Motor neuron (in vitro differentiated cells): ENCODE data around the gene CFAP46. TPM values are rescaled to one million over a fixed set of nuclear protein-coding genes. Genes with fewer than 3 reads are reported as not detected.
"Not testable (repeated sequence)": the region's sequence is repeated elsewhere in the genome, so short reads cannot be mapped to it uniquely, and the experiment has no call there.

Experiments
- ATAC-seq, 8 experiments: fragments of 200-7000 bp; cut with Tn5 transposase; replicated peaks in 6 of 8; 2 replicates each; pipeline ENCODE4 v1.8.0; 2021; ENCODE audit warnings: mild to moderate bottlenecking in 8 of 8, moderate library complexity in 8 of 8
- H3K27ac ChIP-seq, 2 donors: fragments of 250-450 bp; sonication (Bioruptor Pico); 2 replicates each; pipeline ENCODE4 v1.9.0; 2021; ENCODE audit warnings: antibody characterized with exemption in 2 of 2, mild to moderate bottlenecking in 2 of 2, moderate library complexity in 1 of 2
- H3K4me1 ChIP-seq, 2 donors: fragments of 250-450 bp; sonication (Bioruptor Pico); replicated peaks in 1 of 2; 2 replicates each; pipeline ENCODE4 v1.6.1; 2021; ENCODE audit warnings: antibody characterized with exemption in 2 of 2, mild to moderate bottlenecking in 2 of 2, moderate library complexity in 1 of 2
- H3K4me3 ChIP-seq, 5 donors: fragments of 250-450 bp; sonication (Bioruptor Pico); 2 replicates each; pipeline ENCODE4 v1.9.0; 2021; ENCODE audit warnings: antibody characterized with exemption in 5 of 5, mild to moderate bottlenecking in 5 of 5, moderate library complexity in 4 of 5
- WGBS, 10 experiments: fragments of 450-650 bp; shearing (Covaris generic); methylation state at CpG; one replicate each; pipeline ENCODE4 v1.0.0; 2022; 5-methylcytosine and 5-hydroxymethylcytosine counted together
- in situ Hi-C, 9 experiments: fragments of 400-800 bp; cut with MboI; loops; one replicate each; pipeline ENCODE4 v1.15.0; 2021; ENCODE audit warnings: low sequenced_read_pairs in 9 of 9, low pct_unique_long_range_greater_than_20kb in 2 of 9; ENCODE audit not compliant: unreplicated experiment in 9 of 9
- total RNA-seq, 8 experiments: library from RNA; unstranded; fragments of 300-600 nt; gene quantifications; 2 replicates each; pipeline versions ENCODE4 v1.2.3 to v1.2.4, GENCODE V29; 2022

CFAP46 gene
- total RNA-seq, 8 experiments from 2014 or later: 1.2 to 15.5 (median 2.7) TPM

GRCh38 chr10:132899054-132899750 lies 43.2 kb downstream of the CFAP46 start:
- no peak for ATAC-seq
- 60 to 100% (median 87%) methylated on average over 4 to 11 of the region's 30 CpGs; no CpG with 5 or more reads in 6 of the 10 experiments for WGBS, 10 experiments
- Histone ChIP-seq H3K4me3 (no peak overlapping the region), H3K27ac (no peak overlapping the region), H3K4me1 (no peaks in the 10 kb centered on the region)
- in situ Hi-C loops: no loop called here

- Histone ChIP-seq H3K4me1 (peaks cover 0 to 2% of the 10 kb centered on the region in 2 donors), H3K27ac (no peak overlapping the region), H3K4me3 (no peak overlapping the region)
- 31 to 83% (median 60%) methylated on average over 1 to 2 of the region's 12 CpGs; no CpG with 5 or more reads in 7 of the 10 experiments for WGBS, 10 experiments
- in situ Hi-C loops: no loop called here
- ATAC-seq: no peak
These were observed 43.8 kb downstream of the CFAP46 start for GRCh38 chr10:132898391-132899053.

- H3K4me1 ChIP-seq: peaks cover 3 to 5% of the 10 kb centered on the region in 2 donors
- peak in 1 of 8 experiments; percentile 58 for ATAC-seq
- no peak overlapping the region for H3K4me3 ChIP-seq
- in situ Hi-C loops: no loop called here
- 47 to 100% (median 75%) methylated on average over 1 to 4 of the region's 16 CpGs; no CpG with 5 or more reads in 4 of the 10 experiments for whole genome bisulfite sequencing, 10 experiments
- no peak overlapping the region for H3K27ac ChIP-seq
These were observed 44.6 kb downstream of the CFAP46 start for GRCh38 chr10:132897516-132898381.

DNA sequence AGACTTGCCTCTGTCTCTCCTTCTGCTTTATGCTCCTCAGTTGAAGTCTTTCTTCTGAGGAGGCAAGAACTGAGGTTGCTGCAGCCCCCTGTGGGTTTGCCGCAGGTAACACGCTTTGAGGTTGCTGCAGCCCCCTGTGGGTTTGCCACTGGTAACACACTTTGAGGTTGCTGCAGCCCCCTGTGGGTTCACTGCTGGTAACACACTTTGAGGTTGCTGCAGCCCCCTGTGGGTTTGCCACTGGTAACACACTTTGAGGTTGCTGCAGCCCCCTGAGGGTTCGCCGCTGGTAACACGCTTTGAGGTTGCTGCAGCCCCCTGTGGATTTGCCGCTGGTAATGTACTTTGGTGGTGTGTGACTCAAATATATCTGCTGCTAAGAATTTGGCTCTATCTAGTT lies 48.6 kb downstream of the CFAP46 start:
- not testable (repeated sequence) for ATAC-seq

GRCh38 chr10:132893090-132893489 lies 49.3 kb downstream of the CFAP46 start:
- Histone ChIP-seq H3K27ac (peak overlapping the region in 1 of 2 donors; percentile 32), H3K4me1 (peaks cover 6 to 8% of the 10 kb centered on the region in 2 donors), H3K4me3 (no peak overlapping the region)
- WGBS, 10 experiments: 0 to 84% (median 60%) methylated on average over 1 to 7 of the region's 9 CpGs; no CpG with 5 or more reads in 2 of the 10 experiments
- in situ Hi-C loops: no loop called here
- ATAC-seq: peak in 7 of 8 experiments; percentile 19 to 97 (median 95)

More for the DNA sequence above, 48.6 kb downstream of the CFAP46 start:
- H3K4me3 ChIP-seq, in situ Hi-C loops, H3K4me1 ChIP-seq: not testable (repeated sequence)
- WGBS, 10 experiments: 7 to 100% (median 84%) methylated on average over 1 to 5 of the region's 6 CpGs; no CpG with 5 or more reads in 6 of the 10 experiments
- peak overlapping the region in 1 of 2 donors; percentile 52 for H3K27ac ChIP-seq

DNA sequence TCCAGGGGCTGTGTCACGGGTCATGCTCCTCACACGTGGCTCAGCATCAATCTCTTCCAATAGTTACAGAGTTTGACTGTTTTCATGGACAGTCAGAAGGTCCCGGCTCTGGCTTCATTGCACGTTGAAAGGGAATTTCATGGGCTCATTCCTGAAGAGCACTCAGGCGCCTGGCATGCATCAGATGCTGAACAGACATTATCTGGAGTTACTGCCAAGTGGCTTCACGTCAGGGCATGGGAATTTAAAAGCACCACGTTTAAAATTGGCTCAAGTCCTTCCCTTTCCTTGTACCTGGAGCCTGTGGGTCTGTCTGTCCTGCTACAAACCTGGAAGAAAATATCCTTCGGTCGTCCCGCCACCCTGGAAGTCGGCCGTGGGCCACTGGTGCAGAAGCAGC lies 50.4 kb downstream of the CFAP46 start:
- 0 to 89% (median 80%) methylated on average over 2 to 12 of the region's 12 CpGs; no CpG with 5 or more reads in 3 of the 10 experiments for WGBS, 10 experiments
- ATAC-seq: no peak
- Histone ChIP-seq H3K4me3 (no peak overlapping the region), H3K4me1 (peaks cover 6 to 8% of the 10 kb centered on the region in 2 donors), H3K27ac (no peak overlapping the region)
- in situ Hi-C loops: no loop called here

- Histone ChIP-seq H3K27ac (no peak overlapping the region), H3K4me1 (peaks cover 6 to 8% of the 10 kb centered on the region in 2 donors), H3K4me3 (no peak overlapping the region)
- ATAC-seq: no peak
- in situ Hi-C loops: no loop called here
- 0 to 88% (median 72%) methylated on average over 1 to 5 of the region's 6 CpGs; no CpG with 5 or more reads in 2 of the 10 experiments for WGBS, 10 experiments
These were observed 51.0 kb downstream of the CFAP46 start for GRCh38 chr10:132891368-132891767.

DNA sequence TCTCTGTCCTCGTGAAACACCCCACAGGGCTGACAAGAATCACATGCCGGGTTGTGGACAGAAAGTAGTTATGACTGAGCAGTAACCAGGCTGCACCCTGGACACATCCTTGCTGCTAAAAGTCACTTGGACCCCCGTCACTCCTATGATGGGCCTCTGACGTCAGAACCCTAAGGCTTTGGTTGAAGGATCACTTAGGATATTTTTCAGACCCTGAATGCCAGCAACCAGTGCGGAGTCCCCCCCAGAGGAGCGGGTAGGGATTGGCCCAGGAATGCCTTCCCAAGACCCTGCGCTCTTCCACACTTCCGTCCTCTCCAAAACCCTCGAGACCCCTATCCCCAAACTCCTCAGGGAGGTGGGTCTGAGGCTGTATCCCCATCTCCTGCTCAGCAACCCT lies 52.1 kb downstream of the CFAP46 start:
- in situ Hi-C loops: no loop called here
- Histone ChIP-seq H3K4me1 (peaks cover 6 to 8% of the 10 kb centered on the region in 2 donors), H3K4me3 (no peak overlapping the region), H3K27ac (no peak overlapping the region)
- WGBS, 10 experiments: 0 to 100% (median 69%) methylated on average over 1 to 5 of the region's 9 CpGs; no CpG with 5 or more reads in 1 of the 10 experiments
- ATAC-seq: no peak

DNA sequence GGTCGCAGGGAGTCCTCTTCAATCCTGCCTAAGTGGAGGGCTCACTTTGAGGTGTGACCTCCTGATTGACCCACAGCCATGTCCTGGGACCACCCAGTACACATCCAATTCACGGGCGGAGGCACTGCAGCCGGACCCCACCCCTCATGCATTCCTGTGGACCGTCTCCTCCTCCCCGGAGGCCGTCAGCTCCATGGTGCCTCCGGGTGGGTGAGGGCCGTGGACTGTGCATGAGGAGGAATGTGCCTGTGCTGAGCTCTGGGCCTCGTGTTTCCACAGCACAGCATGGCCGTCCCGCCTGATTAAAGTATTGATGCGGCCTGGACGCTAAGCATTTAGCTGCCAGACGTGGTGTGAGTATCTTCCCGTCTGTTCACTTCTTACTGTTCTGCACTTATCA lies 52.8 kb downstream of the CFAP46 start:
- in situ Hi-C loops: no loop called here
- 40 to 87% (median 79%) methylated on average over 1 to 10 of the region's 16 CpGs; no CpG with 5 or more reads in 6 of the 10 experiments for WGBS, 10 experiments
- H3K27ac ChIP-seq: no peak overlapping the region
- H3K4me1 ChIP-seq: peaks cover 6 to 8% of the 10 kb centered on the region in 2 donors
- ATAC-seq: peak in 3 of 8 experiments; percentile 7 to 45 (median 34)
- H3K4me3 ChIP-seq: no peak overlapping the region

GRCh38 chr10:132888898-132889490 lies 53.4 kb downstream of the CFAP46 start:
- in situ Hi-C loops: no loop called here
- Histone ChIP-seq H3K4me1 (peaks cover 6 to 8% of the 10 kb centered on the region in 2 donors), H3K4me3 (no peak overlapping the region), H3K27ac (no peak overlapping the region)
- ATAC-seq: peak in 6 of 8 experiments; percentile 6 to 66 (median 20)
- WGBS, 10 experiments: 32 to 100% (median 59%) methylated on average over 1 to 4 of the region's 16 CpGs; no CpG with 5 or more reads in 4 of the 10 experiments

DNA sequence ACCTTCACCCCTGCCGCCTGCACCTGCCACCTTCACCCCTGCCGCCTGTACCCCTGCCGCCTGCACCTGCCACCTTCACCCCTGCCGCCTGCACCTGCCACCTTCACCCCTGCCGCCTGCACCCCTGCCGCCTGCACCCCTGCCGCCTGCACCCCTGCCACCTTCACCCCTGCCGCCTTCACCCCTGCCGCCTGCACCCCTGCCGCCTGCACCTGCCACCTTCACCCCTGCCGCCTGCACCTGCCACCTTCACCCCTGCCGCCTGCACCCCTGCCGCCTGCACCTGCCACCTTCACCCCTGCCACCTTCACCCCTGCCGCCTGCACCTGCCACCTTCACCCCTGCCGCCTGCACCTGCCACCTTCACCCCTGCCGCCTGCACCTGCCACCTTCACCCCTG lies 53.9 kb downstream of the CFAP46 start:
- H3K4me3 ChIP-seq, H3K27ac ChIP-seq, ATAC-seq, H3K4me1 ChIP-seq, in situ Hi-C loops: not testable (repeated sequence)
- WGBS, 10 experiments: no CpG with 5 or more reads among the region's 16 CpGs
